KOPT-K1 (cell line): Measurements from ENCODE around the gene NTRK2.

ENCODE experiments used
- H3K27ac ChIP-seq: fragments of 200-600 bp; sonication (generic); 2 replicates; pipeline ENCODE4 v1.5.1; 2016; ENCODE audit warnings: antibody characterized with exemption, mild to moderate bottlenecking, low read depth, low read length; ENCODE audit not compliant: poor library complexity, severe bottlenecking
- H3K36me3 ChIP-seq: fragments of 200-600 bp; sonication (generic); 2 replicates; pipeline ENCODE4 v1.5.1; 2017; ENCODE audit warnings: antibody characterized with exemption, mild to moderate bottlenecking, low read length, moderate library complexity; ENCODE audit not compliant: insufficient read depth
- H3K9me3 ChIP-seq: fragments of 200-600 bp; sonication (generic); 2 replicates; pipeline ENCODE4 v1.5.1; 2017; ENCODE audit warnings: antibody characterized with exemption, low read length, mild to moderate bottlenecking; ENCODE audit not compliant: insufficient read depth, poor library complexity, severe bottlenecking

NTRK2 gene

GRCh38 chr9:84796404-84796803 lies 126.9 kb downstream of the NTRK2 start:
- Histone ChIP-seq H3K27ac (no peak overlapping the region), H3K9me3 (no peaks in the 10 kb centered on the region), H3K36me3 (no peaks in the 10 kb centered on the region)

- H3K9me3 ChIP-seq: no peaks in the 10 kb centered on the region
- no peak overlapping the region for H3K27ac ChIP-seq
- H3K36me3 ChIP-seq: no peaks in the 10 kb centered on the region
These were observed 129.7 kb downstream of the NTRK2 start for GRCh38 chr9:84799251-84799650.

GRCh38 chr9:84804951-84805694 lies 135.6 kb downstream of the NTRK2 start:
- no peaks in the 10 kb centered on the region for H3K36me3 ChIP-seq
- no peaks in the 10 kb centered on the region for H3K9me3 ChIP-seq
- H3K27ac ChIP-seq: no peak overlapping the region

GRCh38 chr9:84807431-84807830 lies 137.9 kb downstream of the NTRK2 start:
- no peaks in the 10 kb centered on the region for H3K36me3 ChIP-seq
- H3K9me3 ChIP-seq: no peaks in the 10 kb centered on the region
- no peak overlapping the region for H3K27ac ChIP-seq

- Histone ChIP-seq H3K9me3 (no peaks in the 10 kb centered on the region), H3K36me3 (no peaks in the 10 kb centered on the region)
These were observed 138.4 kb downstream of the NTRK2 start for GRCh38 chr9:84807870-84808390.

GRCh38 chr9:84808416-84808815 lies 138.9 kb downstream of the NTRK2 start:
- Histone ChIP-seq H3K27ac (no peak overlapping the region), H3K36me3 (no peaks in the 10 kb centered on the region), H3K9me3 (no peaks in the 10 kb centered on the region)

More at GRCh38 chr9:84807870-84808390, 138.4 kb downstream of the NTRK2 start:
- H3K27ac ChIP-seq: no peak overlapping the region

GRCh38 chr9:84811072-84811750 lies 141.7 kb downstream of the NTRK2 start:
- Histone ChIP-seq H3K36me3 (no peaks in the 10 kb centered on the region), H3K9me3 (no peaks in the 10 kb centered on the region), H3K27ac (no peak overlapping the region)

- Histone ChIP-seq H3K9me3 (no peaks in the 10 kb centered on the region), H3K27ac (no peak overlapping the region), H3K36me3 (no peaks in the 10 kb centered on the region)
These were observed 142.2 kb downstream of the NTRK2 start for GRCh38 chr9:84811751-84812074.

GRCh38 chr9:84812355-84812754 lies 142.8 kb downstream of the NTRK2 start:
- no peak overlapping the region for H3K27ac ChIP-seq
- H3K9me3 ChIP-seq: no peaks in the 10 kb centered on the region
- no peaks in the 10 kb centered on the region for H3K36me3 ChIP-seq

- no peak overlapping the region for H3K27ac ChIP-seq
- H3K36me3 ChIP-seq: no peaks in the 10 kb centered on the region
- no peaks in the 10 kb centered on the region for H3K9me3 ChIP-seq
These were observed 143.3 kb downstream of the NTRK2 start for GRCh38 chr9:84812847-84813246.

GRCh38 chr9:84815554-84815953 lies 146.0 kb downstream of the NTRK2 start:
- Histone ChIP-seq H3K36me3 (no peaks in the 10 kb centered on the region), H3K9me3 (no peaks in the 10 kb centered on the region), H3K27ac (no peak overlapping the region)

- H3K36me3 ChIP-seq: no peaks in the 10 kb centered on the region
These were observed 147.5 kb downstream of the NTRK2 start for GRCh38 chr9:84817038-84817437.

GRCh38 chr9:84818791-84819190 lies 149.3 kb downstream of the NTRK2 start:
- H3K9me3 ChIP-seq: no peaks in the 10 kb centered on the region
- H3K27ac ChIP-seq: no peak overlapping the region
- no peaks in the 10 kb centered on the region for H3K36me3 ChIP-seq

More at GRCh38 chr9:84817038-84817437, 147.5 kb downstream of the NTRK2 start:
- H3K27ac ChIP-seq: no peak overlapping the region
- no peaks in the 10 kb centered on the region for H3K9me3 ChIP-seq

- Histone ChIP-seq H3K9me3 (no peaks in the 10 kb centered on the region), H3K27ac (no peak overlapping the region), H3K36me3 (no peaks in the 10 kb centered on the region)
These were observed 150.0 kb downstream of the NTRK2 start for GRCh38 chr9:84819491-84819991.

- no peaks in the 10 kb centered on the region for H3K36me3 ChIP-seq
- no peak overlapping the region for H3K27ac ChIP-seq
- no peaks in the 10 kb centered on the region for H3K9me3 ChIP-seq
These were observed 151.9 kb downstream of the NTRK2 start for GRCh38 chr9:84821431-84821830.
